Colonic mucosa (tissue), 4 donors: Measurements from ENCODE around the gene PILRB. TPM values are rescaled to one million over a fixed set of nuclear protein-coding genes. Genes with fewer than 3 reads are reported as not detected.

Source experiments
- DNase-seq: peaks from one replicate; pipeline ENCODE4 v3.0.0-alpha.2; 2020
- H3K27ac ChIP-seq: fragments of 200-600 bp; one replicate; pipeline ENCODE4 v1.8.0; 2021
- H3K27me3 ChIP-seq: fragments of 200-600 bp; one replicate; pipeline ENCODE4 v1.8.0; 2021
- H3K36me3 ChIP-seq: fragments of 200-600 bp; one replicate; pipeline ENCODE4 v1.8.0; 2021
- H3K4me1 ChIP-seq: fragments of 200-600 bp; one replicate; pipeline ENCODE4 v1.8.0; 2021; ENCODE audit warnings: mild to moderate bottlenecking
- H3K4me3 ChIP-seq: fragments of 200-600 bp; one replicate; pipeline ENCODE4 v1.8.0; 2021
- H3K9ac ChIP-seq, 2 donors: one replicate each; pipeline ENCODE4 v1.7.0; 2013; ENCODE audit warnings: control low read depth in 2 of 2, low read depth in 2 of 2, low read length in 2 of 2
- H3K9me3 ChIP-seq: fragments of 200-600 bp; one replicate; pipeline ENCODE4 v1.8.0; 2021
- intact Hi-C: fragments of 100-400 bp; cut with DNase I; formaldehyde crosslinking; loops from one replicate; pipeline ENCODE4 v1.14.1; 2022
- total RNA-seq, 2 donors: library from RNA; stranded (reverse); fragmentation: NEBNext Ultra II Directional in 1 of 2; extraction: Animal tissue kit (Norgen Biotek cat#: 25700) in 1 of 2; gene quantifications; one replicate each; pipeline ENCODE4 v1.2.1, GENCODE V29; 2021
- TF ChIP-seq, protein P1 (sequence below): fragments of 200-600 bp; IDR thresholded peaks from one replicate; pipeline ENCODE4 v1.8.0; 2022; ENCODE audit warnings: antibody characterized with exemption, mild to moderate bottlenecking
- donor health status: healthy.
- donor health status: DM: no; HTN: no; CAD: no.
- donor health status: DM: no; HTN: no; CAD: no.

The PILRB gene
- total RNA-seq, 2 donors from 2014 or later: 18.2 to 57.9 TPM

DNA sequence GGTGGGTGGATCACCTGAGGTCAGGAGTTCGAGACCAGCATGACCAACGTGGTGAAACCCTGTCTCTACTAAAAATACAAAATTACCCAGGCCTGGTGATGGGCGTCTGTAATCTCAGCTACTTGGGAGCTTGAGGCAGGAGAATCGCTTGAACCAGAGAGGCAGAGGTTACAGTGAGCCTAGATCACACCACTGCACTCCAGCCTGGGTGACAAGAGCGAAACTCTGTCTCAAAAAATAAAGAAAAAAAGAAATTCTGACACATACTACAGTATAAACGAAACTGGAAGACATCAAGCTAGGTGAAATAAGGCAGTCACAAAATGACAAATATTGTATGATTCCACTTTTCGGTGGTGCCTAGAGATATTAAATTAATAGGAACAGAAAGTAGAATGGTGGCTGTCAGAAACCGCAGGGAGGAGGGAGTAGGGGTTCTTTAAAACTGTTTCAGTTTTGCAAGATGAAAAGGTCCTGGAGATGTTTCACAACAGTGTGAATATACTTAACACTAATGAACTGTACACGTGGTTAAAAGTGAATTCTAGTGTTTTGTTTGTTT is 38.6 kb downstream of the PILRB start:
- intact Hi-C loops: no loop called here
- no peaks in the 10 kb centered on the region for H3K27me3 ChIP-seq
- H3K27ac ChIP-seq: no peak overlapping the region
- TF ChIP-seq, protein P1, sequence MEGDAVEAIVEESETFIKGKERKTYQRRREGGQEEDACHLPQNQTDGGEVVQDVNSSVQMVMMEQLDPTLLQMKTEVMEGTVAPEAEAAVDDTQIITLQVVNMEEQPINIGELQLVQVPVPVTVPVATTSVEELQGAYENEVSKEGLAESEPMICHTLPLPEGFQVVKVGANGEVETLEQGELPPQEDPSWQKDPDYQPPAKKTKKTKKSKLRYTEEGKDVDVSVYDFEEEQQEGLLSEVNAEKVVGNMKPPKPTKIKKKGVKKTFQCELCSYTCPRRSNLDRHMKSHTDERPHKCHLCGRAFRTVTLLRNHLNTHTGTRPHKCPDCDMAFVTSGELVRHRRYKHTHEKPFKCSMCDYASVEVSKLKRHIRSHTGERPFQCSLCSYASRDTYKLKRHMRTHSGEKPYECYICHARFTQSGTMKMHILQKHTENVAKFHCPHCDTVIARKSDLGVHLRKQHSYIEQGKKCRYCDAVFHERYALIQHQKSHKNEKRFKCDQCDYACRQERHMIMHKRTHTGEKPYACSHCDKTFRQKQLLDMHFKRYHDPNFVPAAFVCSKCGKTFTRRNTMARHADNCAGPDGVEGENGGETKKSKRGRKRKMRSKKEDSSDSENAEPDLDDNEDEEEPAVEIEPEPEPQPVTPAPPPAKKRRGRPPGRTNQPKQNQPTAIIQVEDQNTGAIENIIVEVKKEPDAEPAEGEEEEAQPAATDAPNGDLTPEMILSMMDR: no peak
- no peaks in the 10 kb centered on the region for H3K9me3 ChIP-seq
- H3K4me1 ChIP-seq: no peaks in the 10 kb centered on the region
- DNase-seq: no peak
- H3K36me3 ChIP-seq: no peaks in the 10 kb centered on the region
- H3K4me3 ChIP-seq: no peak overlapping the region
- H3K9ac ChIP-seq: no peak overlapping the region

DNA sequence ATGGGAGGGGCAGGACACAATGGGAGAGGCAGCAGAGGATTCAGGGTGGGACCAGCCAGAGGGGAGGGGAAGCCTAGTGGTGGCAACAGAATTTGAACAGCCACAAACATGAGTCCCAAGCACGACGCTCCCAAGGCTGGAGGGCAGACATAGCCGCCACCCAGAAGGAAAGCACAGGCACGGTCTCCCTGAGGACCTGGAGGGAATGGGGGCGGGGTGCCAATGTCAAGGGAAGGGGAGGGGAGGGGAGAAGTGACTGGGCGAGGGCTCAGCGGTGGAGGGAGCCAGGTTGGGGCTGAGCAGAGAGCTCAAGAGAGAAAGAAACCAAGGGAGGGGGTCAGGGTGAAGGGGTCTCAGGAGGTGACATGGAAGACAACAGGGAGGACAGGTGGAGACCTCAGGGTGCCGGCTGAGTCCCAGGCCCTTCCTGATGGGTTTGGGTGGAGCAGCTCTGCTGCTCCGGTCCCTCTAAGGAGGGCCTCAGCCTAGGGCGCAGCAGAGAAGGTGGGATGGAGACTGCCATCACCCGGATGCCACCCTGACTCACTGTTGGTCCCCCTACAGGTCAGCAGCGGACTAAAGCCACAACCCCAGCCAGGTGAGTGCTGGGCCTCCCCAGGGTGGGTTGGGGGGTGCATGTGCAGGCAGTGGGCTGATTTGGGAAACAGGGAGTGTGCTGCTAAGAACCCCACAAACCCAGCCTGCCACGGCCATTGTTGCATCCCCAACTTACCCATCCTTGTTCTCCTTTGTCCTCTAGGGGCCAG is 39.6 kb downstream of the PILRB start:
- H3K36me3 ChIP-seq: no peaks in the 10 kb centered on the region
- H3K27ac ChIP-seq: no peak overlapping the region
- TF ChIP-seq, protein P1: no peak
- intact Hi-C loops: no loop called here
- H3K27me3 ChIP-seq: no peaks in the 10 kb centered on the region
- no peaks in the 10 kb centered on the region for H3K4me1 ChIP-seq
- no peaks in the 10 kb centered on the region for H3K9me3 ChIP-seq
- no peak overlapping the region for H3K4me3 ChIP-seq
- DNase-seq: no peak
- no peak overlapping the region for H3K9ac ChIP-seq

DNA sequence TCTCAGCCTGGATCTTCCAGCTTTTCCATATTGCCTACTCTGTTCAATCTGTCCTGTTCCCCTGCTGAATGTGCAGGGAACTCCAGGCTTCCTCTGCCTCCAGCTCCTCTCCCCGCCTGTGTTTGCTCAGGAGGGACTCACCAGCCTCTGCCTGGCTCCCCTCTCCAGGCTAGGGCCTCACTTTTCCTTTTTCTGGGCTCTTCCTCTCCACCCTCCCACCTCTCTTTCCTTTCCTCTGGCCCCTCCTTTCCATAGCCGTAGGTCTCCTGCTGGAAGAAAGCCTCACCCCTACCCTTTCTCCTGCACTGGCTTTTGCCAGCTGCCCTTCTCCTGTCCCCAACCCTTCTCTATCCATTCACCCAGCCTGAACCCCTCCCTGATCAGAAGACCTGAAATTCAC is 40.3 kb downstream of the PILRB start:
- no peak for DNase-seq
- TF ChIP-seq, protein P1: no peak
- Histone ChIP-seq H3K4me3 (no peak overlapping the region), H3K36me3 (no peaks in the 10 kb centered on the region), H3K27me3 (no peaks in the 10 kb centered on the region), H3K27ac (no peak overlapping the region), H3K9me3 (no peaks in the 10 kb centered on the region), H3K9ac (peak overlapping the region in 1 of 2 donors; percentile 35), H3K4me1 (no peaks in the 10 kb centered on the region)
- intact Hi-C loops: no loop called here

DNA sequence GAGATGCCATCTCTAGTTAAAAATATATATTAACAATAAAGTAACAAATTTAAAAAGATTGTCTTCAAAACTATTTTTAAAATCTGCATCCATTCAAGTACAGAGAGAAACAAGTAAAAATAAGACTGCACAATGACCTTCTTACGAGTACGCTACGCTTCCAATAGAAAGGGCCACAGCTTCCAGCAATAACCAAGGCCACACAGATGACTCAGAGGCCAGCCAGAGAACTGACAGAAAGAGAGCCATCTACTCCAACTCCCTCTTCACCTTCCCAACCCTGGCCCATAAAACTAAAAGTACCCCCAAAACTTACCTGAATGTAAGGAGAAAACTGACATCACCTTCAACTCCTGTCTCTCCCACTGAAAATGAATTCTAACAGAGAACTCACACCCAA is 42.1 kb downstream of the PILRB start:
- no peaks in the 10 kb centered on the region for H3K4me1 ChIP-seq
- no peak for DNase-seq
- no peaks in the 10 kb centered on the region for H3K27me3 ChIP-seq
- no peak overlapping the region for H3K27ac ChIP-seq
- intact Hi-C loops: no loop called here
- TF ChIP-seq, protein P1: no peak
- no peak overlapping the region for H3K4me3 ChIP-seq
- H3K36me3 ChIP-seq: no peaks in the 10 kb centered on the region
- H3K9me3 ChIP-seq: no peaks in the 10 kb centered on the region
- no peak overlapping the region for H3K9ac ChIP-seq

DNA sequence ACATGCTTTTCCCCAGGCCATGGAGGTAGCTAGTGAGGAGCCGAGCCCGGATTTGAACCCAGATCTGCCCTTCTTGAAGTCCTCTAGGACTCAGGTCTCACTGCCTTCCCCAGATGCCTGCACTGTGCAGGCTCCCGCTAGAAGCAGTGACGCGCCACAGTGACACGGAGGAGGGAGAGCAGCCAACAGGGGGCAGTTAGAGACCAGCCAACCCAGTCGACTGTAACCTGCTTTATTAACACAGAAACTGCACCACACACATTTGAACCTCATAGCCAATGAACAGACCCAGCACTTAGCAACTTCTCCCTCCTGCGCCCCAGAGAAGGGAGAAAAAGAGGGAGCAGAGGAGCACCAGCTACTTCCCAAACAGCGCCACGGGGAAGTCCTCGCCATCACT is 42.7 kb downstream of the PILRB start:
- Histone ChIP-seq H3K9ac (no peak overlapping the region), H3K9me3 (no peaks in the 10 kb centered on the region), H3K4me1 (no peaks in the 10 kb centered on the region), H3K4me3 (no peak overlapping the region), H3K36me3 (no peaks in the 10 kb centered on the region), H3K27ac (no peak overlapping the region), H3K27me3 (no peaks in the 10 kb centered on the region)
- intact Hi-C loops: no loop called here
- DNase-seq: no peak
- TF ChIP-seq, protein P1: no peak
